Hepatocyte (in vitro differentiated cells): ENCODE data around the gene FPGS. TPM values are rescaled to one million over a fixed set of nuclear protein-coding genes. Genes with fewer than 3 reads are reported as not detected.

Source experiments
- DNase-seq: peaks from one replicate; pipeline ENCODE4 v3.0.0-alpha.2; 2016; ENCODE audit warnings: low spot score
- H2AFZ ChIP-seq: fragments of 200-600 bp; sonication (generic); 2 replicates; pipeline ENCODE4 v1.6.0; 2016; ENCODE audit warnings: antibody characterized with exemption, mild to moderate bottlenecking
- H3K27ac ChIP-seq: fragments of 200-600 bp; sonication (generic); 2 replicates; pipeline ENCODE4 v1.5.1; 2016; ENCODE audit warnings: mild to moderate bottlenecking
- H3K27me3 ChIP-seq: fragments of 200-600 bp; sonication (generic); 2 replicates; pipeline ENCODE4 v1.6.1; 2016
- H3K36me3 ChIP-seq: fragments of 200-600 bp; sonication (generic); replicated peaks from 2 replicates; pipeline ENCODE4 v1.5.1; 2016; ENCODE audit warnings: low read depth; ENCODE audit not compliant: insufficient read depth
- H3K4me1 ChIP-seq: fragments of 200-600 bp; sonication (generic); 2 replicates; pipeline ENCODE4 v1.5.1; 2016; ENCODE audit warnings: mild to moderate bottlenecking, moderate library complexity; ENCODE audit not compliant: insufficient read depth
- H3K4me2 ChIP-seq: fragments of 200-600 bp; sonication (generic); 2 replicates; pipeline ENCODE4 v1.6.0; 2016
- H3K4me3 ChIP-seq: fragments of 200-600 bp; sonication (generic); 2 replicates; pipeline ENCODE4 v1.5.1; 2016; ENCODE audit warnings: mild to moderate bottlenecking
- H3K79me2 ChIP-seq: fragments of 200-600 bp; sonication (generic); 2 replicates; pipeline ENCODE4 v1.6.0; 2017; ENCODE audit warnings: mild to moderate bottlenecking
- H3K9me2 ChIP-seq: fragments of 200-600 bp; sonication (generic); replicated peaks from 2 replicates; pipeline ENCODE4 v1.6.0; 2017; ENCODE audit warnings: mild to moderate bottlenecking; ENCODE audit not compliant: insufficient read depth
- H3K9me3 ChIP-seq: fragments of 200-600 bp; sonication (generic); 2 replicates; pipeline ENCODE4 v1.5.1; 2016; ENCODE audit warnings: low read depth, mild to moderate bottlenecking
- H4K20me1 ChIP-seq: fragments of 200-600 bp; sonication (generic); 2 replicates; pipeline ENCODE4 v1.6.0; 2016; ENCODE audit warnings: mild to moderate bottlenecking; ENCODE audit not compliant: insufficient read depth, poor library complexity, severe bottlenecking
- EZH2 ChIP-seq: fragments of 200-600 bp; sonication (generic); IDR thresholded peaks from 2 replicates; pipeline ENCODE4 v1.6.1; 2016; ENCODE audit warnings: antibody characterized with exemption, mild to moderate bottlenecking, borderline replicate concordance
- EZH2phosphoT487 ChIP-seq: fragments of 200-600 bp; sonication (generic); IDR thresholded peaks from one replicate; pipeline ENCODE4 v1.6.1; 2018; ENCODE audit warnings: antibody characterized with exemption, mild to moderate bottlenecking, low read depth, moderate library complexity; ENCODE audit not compliant: unreplicated experiment, severe bottlenecking
- WGBS: methylation state at CpG from one replicate; pipeline ENCODE4 v1.1.6; 2016; ENCODE audit warnings: low lambda C conversion rate; ENCODE audit errors: missing lambda C conversion rate; 5-methylcytosine and 5-hydroxymethylcytosine counted together
- polyA plus RNA-seq: library from polyadenylated mRNA; unstranded; fragments of >200 nt; fragmentation: Nextera tagmentation; extraction: Ambion mirVana; gene quantifications from 2 replicates; pipeline ENCODE4 v1.2.1, GENCODE V29; 2016
- total RNA-seq: library from RNA; depleted of rRNA; stranded (reverse); fragments of >200 nt; gene quantifications from 2 replicates; pipeline ENCODE4 v1.2.3, GENCODE V29; 2014
- TF ChIP-seq, protein P1 (sequence below): fragments of 200-600 bp; sonication (generic); IDR thresholded peaks from 2 replicates; pipeline ENCODE4 v1.5.1; 2016; ENCODE audit warnings: antibody characterized with exemption, mild to moderate bottlenecking; ENCODE audit not compliant: poor library complexity

The FPGS gene
- total and polyA plus RNA-seq, 2 experiments from 2014 or later: 27.4 to 48.5 TPM

- Histone ChIP-seq H3K27me3 (no peaks in the 10 kb centered on the region), H3K36me3 (no peaks in the 10 kb centered on the region), H3K4me2 (no peak overlapping the region), H3K9me3 (no peaks in the 10 kb centered on the region), H2AFZ (no peak overlapping the region), H4K20me1 (no peaks in the 10 kb centered on the region), H3K4me3 (no peak overlapping the region), H3K9me2 (no peaks in the 10 kb centered on the region), H3K4me1 (peaks cover 18% of the 10 kb centered on the region), H3K79me2 (no peaks in the 10 kb centered on the region), H3K27ac (no peak overlapping the region)
- WGBS: 78% methylated on average over 11 of the region's 11 CpGs
- TF ChIP-seq EZH2: no peak
- TF ChIP-seq EZH2phosphoT487: no peak
- TF ChIP-seq, protein P1, sequence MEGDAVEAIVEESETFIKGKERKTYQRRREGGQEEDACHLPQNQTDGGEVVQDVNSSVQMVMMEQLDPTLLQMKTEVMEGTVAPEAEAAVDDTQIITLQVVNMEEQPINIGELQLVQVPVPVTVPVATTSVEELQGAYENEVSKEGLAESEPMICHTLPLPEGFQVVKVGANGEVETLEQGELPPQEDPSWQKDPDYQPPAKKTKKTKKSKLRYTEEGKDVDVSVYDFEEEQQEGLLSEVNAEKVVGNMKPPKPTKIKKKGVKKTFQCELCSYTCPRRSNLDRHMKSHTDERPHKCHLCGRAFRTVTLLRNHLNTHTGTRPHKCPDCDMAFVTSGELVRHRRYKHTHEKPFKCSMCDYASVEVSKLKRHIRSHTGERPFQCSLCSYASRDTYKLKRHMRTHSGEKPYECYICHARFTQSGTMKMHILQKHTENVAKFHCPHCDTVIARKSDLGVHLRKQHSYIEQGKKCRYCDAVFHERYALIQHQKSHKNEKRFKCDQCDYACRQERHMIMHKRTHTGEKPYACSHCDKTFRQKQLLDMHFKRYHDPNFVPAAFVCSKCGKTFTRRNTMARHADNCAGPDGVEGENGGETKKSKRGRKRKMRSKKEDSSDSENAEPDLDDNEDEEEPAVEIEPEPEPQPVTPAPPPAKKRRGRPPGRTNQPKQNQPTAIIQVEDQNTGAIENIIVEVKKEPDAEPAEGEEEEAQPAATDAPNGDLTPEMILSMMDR: no peak
- no peak for DNase-seq
Observed at GRCh38 chr9:127856094-127856728, 53.5 kb downstream of the FPGS start.

DNA sequence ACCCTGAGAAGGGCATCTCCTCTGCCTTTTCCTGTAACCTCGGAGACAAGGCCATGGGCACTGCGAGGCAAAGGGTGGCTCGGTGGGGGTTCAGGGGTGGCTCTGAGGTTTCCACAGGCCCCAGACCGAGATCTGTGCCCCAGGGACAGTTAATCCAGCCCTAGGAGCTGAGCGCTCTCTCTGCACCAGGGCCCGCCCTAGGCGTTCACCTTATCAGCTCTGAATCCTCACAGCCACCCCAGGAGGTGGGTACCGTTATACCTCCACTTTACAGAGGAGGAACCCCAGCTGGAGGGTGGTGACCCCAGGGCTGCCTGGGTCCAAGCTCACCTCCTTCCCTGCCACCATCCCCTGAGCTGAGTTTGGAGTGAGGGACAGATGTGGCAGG is 54.0 kb downstream of the FPGS start:
- no peaks in the 10 kb centered on the region for H3K9me3 ChIP-seq
- no peaks in the 10 kb centered on the region for H3K27me3 ChIP-seq
- 84% methylated on average over 8 of the region's 8 CpGs for WGBS
- no peaks in the 10 kb centered on the region for H4K20me1 ChIP-seq
- H3K9me2 ChIP-seq: no peaks in the 10 kb centered on the region
- no peak overlapping the region for H3K27ac ChIP-seq
- no peaks in the 10 kb centered on the region for H3K79me2 ChIP-seq
- H3K4me1 ChIP-seq: peaks cover 18% of the 10 kb centered on the region
- no peaks in the 10 kb centered on the region for H3K36me3 ChIP-seq
- no peak overlapping the region for H3K4me3 ChIP-seq
- H3K4me2 ChIP-seq: no peak overlapping the region
- TF ChIP-seq EZH2: no peak
- TF ChIP-seq, protein P1: no peak
- no peak for TF ChIP-seq EZH2phosphoT487
- DNase-seq: no peak
- no peak overlapping the region for H2AFZ ChIP-seq

- 90% methylated on average over 3 of the region's 4 CpGs for WGBS
- no peak overlapping the region for H2AFZ ChIP-seq
- no peaks in the 10 kb centered on the region for H3K27me3 ChIP-seq
- H3K4me1 ChIP-seq: peaks cover 18% of the 10 kb centered on the region
- no peak overlapping the region for H3K4me3 ChIP-seq
- no peak overlapping the region for H3K4me2 ChIP-seq
- no peaks in the 10 kb centered on the region for H4K20me1 ChIP-seq
- H3K36me3 ChIP-seq: no peaks in the 10 kb centered on the region
- no peaks in the 10 kb centered on the region for H3K9me3 ChIP-seq
- H3K79me2 ChIP-seq: no peaks in the 10 kb centered on the region
- TF ChIP-seq, protein P1: no peak
- no peak for TF ChIP-seq EZH2phosphoT487
- TF ChIP-seq EZH2: no peak
- no peak overlapping the region for H3K27ac ChIP-seq
- DNase-seq: no peak
- H3K9me2 ChIP-seq: no peaks in the 10 kb centered on the region
Observed at GRCh38 chr9:127857278-127857677, 54.6 kb downstream of the FPGS start.
